Neuronal stem cell (in vitro differentiated cells): ENCODE results near the gene LYG2.
"Not testable (repeated sequence)": the region's sequence is repeated elsewhere in the genome, so short reads cannot be mapped to it uniquely, and the experiment has no call there.

Source experiments
- DNase-seq: peaks from one replicate; pipeline ENCODE4 v3.0.0-alpha.2; 2013; ENCODE audit warnings: low spot score
- H2AFZ ChIP-seq: one replicate; pipeline ENCODE4 v1.6.1; 2013; ENCODE audit warnings: mild to moderate bottlenecking, low read length, inconsistent platforms
- H2AK5ac ChIP-seq: 2 replicates; pipeline ENCODE4 v1.6.1; 2013; ENCODE audit warnings: low read depth, mild to moderate bottlenecking, inconsistent platforms, low read length, moderate library complexity, mixed read lengths
- H2BK120ac ChIP-seq: 2 replicates; pipeline ENCODE4 v1.6.1; 2013; ENCODE audit warnings: low read depth, mild to moderate bottlenecking, inconsistent platforms, low read length, moderate library complexity, mixed read lengths
- H2BK12ac ChIP-seq: one replicate; pipeline ENCODE4 v1.6.1; 2013; ENCODE audit warnings: low read length, inconsistent platforms
- H2BK15ac ChIP-seq: 2 replicates; pipeline ENCODE4 v1.6.1; 2013; ENCODE audit warnings: mild to moderate bottlenecking, low read length, inconsistent platforms, mixed read lengths
- H2BK5ac ChIP-seq: one replicate; pipeline ENCODE4 v1.6.1; 2013; ENCODE audit warnings: inconsistent platforms, mild to moderate bottlenecking, low read length, moderate library complexity
- H3K14ac ChIP-seq: one replicate; pipeline ENCODE4 v1.6.1; 2013; ENCODE audit warnings: low read length, inconsistent platforms
- H3K18ac ChIP-seq: 2 replicates; pipeline ENCODE4 v1.6.1; 2013; ENCODE audit warnings: low read length, inconsistent platforms
- H3K23ac ChIP-seq: 2 replicates; pipeline ENCODE4 v1.6.1; 2013; ENCODE audit warnings: low read depth, mild to moderate bottlenecking, mixed read lengths, low read length, inconsistent platforms; ENCODE audit not compliant: poor library complexity
- H3K27ac ChIP-seq: replicated peaks from 3 replicates; pipeline ENCODE4 v1.5.1; 2013; ENCODE audit warnings: low read length, inconsistent platforms
- H3K27me3 ChIP-seq, 3 experiments: 2 replicates each; pipeline ENCODE4 v1.6.1; 2013; ENCODE audit warnings: low read length in 3 of 3, mild to moderate bottlenecking in 2 of 3, inconsistent platforms in 1 of 3, low read depth in 1 of 3, mixed read lengths in 1 of 3, moderate library complexity in 1 of 3; ENCODE audit not compliant: control insufficient read depth in 3 of 3, insufficient read depth in 3 of 3
- H3K36me3 ChIP-seq, 2 donors: replicated peaks in 1 of 2; 2 replicates each; pipeline ENCODE4 v1.6.1; 2013; ENCODE audit warnings: low read length in 2 of 2; ENCODE audit not compliant: control insufficient read depth in 2 of 2, insufficient read depth in 2 of 2
- H3K4ac ChIP-seq: 2 replicates; pipeline ENCODE4 v1.6.1; 2013; ENCODE audit warnings: inconsistent platforms, mild to moderate bottlenecking, low read length, moderate library complexity
- H3K4me1 ChIP-seq, 2 donors: 1 replicate in 1 of 2; 2 replicates in 1 of 2; pipeline ENCODE4 v1.6.1; 2013; ENCODE audit warnings: low read length in 2 of 2, low read depth in 1 of 2; ENCODE audit not compliant: control insufficient read depth in 2 of 2, insufficient read depth in 1 of 2
- H3K4me2 ChIP-seq: one replicate; pipeline ENCODE4 v1.6.1; 2013; ENCODE audit warnings: mild to moderate bottlenecking, low read length, inconsistent platforms; ENCODE audit not compliant: insufficient read depth, poor library complexity, severe bottlenecking
- H3K4me3 ChIP-seq, 2 donors: 2 replicates each; pipeline ENCODE4 v1.5.1; 2013; ENCODE audit warnings: low read length in 2 of 2, mild to moderate bottlenecking in 2 of 2, inconsistent platforms in 1 of 2, moderate library complexity in 1 of 2
- H3K79me1 ChIP-seq: one replicate; pipeline ENCODE4 v1.6.1; 2013; ENCODE audit warnings: low read depth, mild to moderate bottlenecking, inconsistent platforms, low read length, moderate library complexity
- H3K9ac ChIP-seq: one replicate; pipeline ENCODE4 v1.6.1; 2013; ENCODE audit warnings: mild to moderate bottlenecking, low read depth, low read length, inconsistent platforms; ENCODE audit not compliant: poor library complexity
- H3K9me3 ChIP-seq, 2 donors: replicated peaks in 1 of 2; 2 replicates each; pipeline versions ENCODE3 to v1.6.1; 2013; ENCODE audit warnings: low read length in 2 of 2, mild to moderate bottlenecking in 2 of 2, inconsistent platforms in 1 of 2, low read depth in 1 of 2, mixed read lengths in 1 of 2, moderate library complexity in 1 of 2; ENCODE audit not compliant: control insufficient read depth in 2 of 2, insufficient read depth in 1 of 2
- H4K8ac ChIP-seq: one replicate; pipeline ENCODE4 v1.6.1; 2013; ENCODE audit warnings: low read depth, mild to moderate bottlenecking, inconsistent platforms, low read length, moderate library complexity
- H4K91ac ChIP-seq: one replicate; pipeline ENCODE4 v1.6.1; 2013; ENCODE audit warnings: low read length, low read depth, mild to moderate bottlenecking, inconsistent platforms; ENCODE audit not compliant: poor library complexity
- WGBS, 2 donors: extraction: QIAGEN DNeasy Blood & Tissue Kit; methylation state at CpG; one replicate each; pipeline ENCODE4 v1.1.7; 2013; ENCODE audit warnings: missing lambda C conversion rate in 2 of 2, mixed read lengths in 1 of 2; ENCODE audit not compliant: insufficient read length in 2 of 2, insufficient replicate concordance in 1 of 2; ENCODE audit errors: extremely low coverage in 2 of 2; 5-methylcytosine and 5-hydroxymethylcytosine counted together

Gene LYG2

DNA sequence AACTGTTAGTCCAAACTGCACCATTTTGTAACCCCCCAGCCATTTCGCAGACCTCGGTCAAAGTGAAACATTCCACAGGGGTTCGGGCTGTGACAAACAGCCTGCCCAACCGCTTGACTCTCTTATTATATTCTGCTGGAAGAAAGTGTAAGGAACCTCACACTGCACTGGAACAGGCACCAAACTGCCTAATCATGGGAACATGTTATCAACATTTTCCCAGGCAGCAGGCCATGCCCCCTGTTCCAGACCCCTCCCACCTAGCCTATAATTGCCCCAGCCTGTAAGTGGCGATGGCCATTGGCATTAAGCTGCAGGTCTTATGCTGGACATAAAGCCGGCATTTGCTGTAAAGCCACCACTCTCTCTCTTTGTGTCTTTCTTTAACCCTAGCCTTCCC is 16.9 kb downstream of the LYG2 start:
- H3K4me3 ChIP-seq, result no peak overlapping the region
- no peaks in the 10 kb centered on the region for H3K79me1 ChIP-seq
- H3K27ac ChIP-seq, result no peak overlapping the region
- no peak for DNase-seq
- no peak overlapping the region for H2AK5ac ChIP-seq
- no peaks in the 10 kb centered on the region for H3K36me3 ChIP-seq
- H2BK120ac ChIP-seq, result no peak overlapping the region
- no peak overlapping the region for H3K14ac ChIP-seq
- no peak overlapping the region for H3K23ac ChIP-seq
- H2BK5ac ChIP-seq, result no peak overlapping the region
- no peak overlapping the region for H3K4ac ChIP-seq
- H3K18ac ChIP-seq, result no peak overlapping the region
- no peak overlapping the region for H4K91ac ChIP-seq
- H4K8ac ChIP-seq, result no peak overlapping the region
- no peak overlapping the region for H2AFZ ChIP-seq
- no peaks in the 10 kb centered on the region for H3K27me3 ChIP-seq
- WGBS, 2 donors, result no CpG with 5 or more reads among the region's 6 CpGs
- H2BK15ac ChIP-seq, result no peak overlapping the region
- no peak overlapping the region for H3K4me2 ChIP-seq
- peaks cover 0 to 6% of the 10 kb centered on the region in 2 donors for H3K4me1 ChIP-seq
- H3K9ac ChIP-seq, result no peak overlapping the region
- H2BK12ac ChIP-seq, result no peak overlapping the region
- H3K9me3 ChIP-seq, result no peaks in the 10 kb centered on the region

DNA sequence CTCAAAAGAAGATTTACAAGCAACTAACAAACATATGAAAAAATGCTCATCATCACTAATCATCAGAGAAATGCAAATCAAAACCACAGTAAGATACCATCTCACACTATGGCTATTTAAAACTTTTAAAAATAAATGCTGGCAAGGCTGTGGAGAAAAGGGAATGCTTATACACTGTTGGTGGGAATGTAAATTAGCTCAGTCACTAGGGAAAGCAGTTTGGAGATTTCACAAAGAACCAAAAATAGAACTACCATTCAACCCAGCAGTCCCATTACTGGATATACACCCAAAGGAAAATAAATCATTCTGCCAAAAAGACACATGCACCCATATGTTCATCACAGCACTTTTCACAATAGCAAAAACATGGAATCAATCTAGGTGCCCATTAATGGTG is 22.3 kb downstream of the LYG2 start:
- not testable (repeated sequence) for H3K4me2 ChIP-seq, H3K18ac ChIP-seq, H3K27ac ChIP-seq

GRCh38 chr2:99217929-99218501 is 37.5 kb downstream of the LYG2 start:
- H2BK12ac ChIP-seq, result no peak overlapping the region
- H3K4me3 ChIP-seq, result no peak overlapping the region
- no peak overlapping the region for H3K4me2 ChIP-seq
- no peak for DNase-seq
- H2BK15ac ChIP-seq, result no peak overlapping the region
- no peak overlapping the region for H4K91ac ChIP-seq
- no peaks in the 10 kb centered on the region for H3K4me1 ChIP-seq
- H3K4ac ChIP-seq, result no peak overlapping the region
- H3K9ac ChIP-seq, result no peak overlapping the region
- H3K27ac ChIP-seq, result no peak overlapping the region
- no peak overlapping the region for H3K23ac ChIP-seq
- no peaks in the 10 kb centered on the region for H3K9me3 ChIP-seq
- no peak overlapping the region for H2BK5ac ChIP-seq
- no peak overlapping the region for H2AK5ac ChIP-seq
- H4K8ac ChIP-seq, result no peak overlapping the region
- no peak overlapping the region for H2BK120ac ChIP-seq
- no peaks in the 10 kb centered on the region for H3K79me1 ChIP-seq
- no peaks in the 10 kb centered on the region for H3K36me3 ChIP-seq
- H3K18ac ChIP-seq, result no peak overlapping the region
- no peaks in the 10 kb centered on the region for H3K27me3 ChIP-seq
- no CpG with 5 or more reads among the region's 4 CpGs for WGBS, 2 donors
- H2AFZ ChIP-seq, result no peak overlapping the region
- H3K14ac ChIP-seq, result no peak overlapping the region

More for the DNA sequence above, 22.3 kb downstream of the LYG2 start:
- H3K4me1 ChIP-seq, H3K9ac ChIP-seq, H3K79me1 ChIP-seq, H2BK15ac ChIP-seq, H3K9me3 ChIP-seq, H4K91ac ChIP-seq, H3K27me3 ChIP-seq, H2BK120ac ChIP-seq, H3K36me3 ChIP-seq, H3K4me3 ChIP-seq, H2AFZ ChIP-seq, DNase-seq, H4K8ac ChIP-seq, H2BK5ac ChIP-seq, H3K23ac ChIP-seq, H3K14ac ChIP-seq, H2AK5ac ChIP-seq, H2BK12ac ChIP-seq, H3K4ac ChIP-seq: not testable (repeated sequence)

DNA sequence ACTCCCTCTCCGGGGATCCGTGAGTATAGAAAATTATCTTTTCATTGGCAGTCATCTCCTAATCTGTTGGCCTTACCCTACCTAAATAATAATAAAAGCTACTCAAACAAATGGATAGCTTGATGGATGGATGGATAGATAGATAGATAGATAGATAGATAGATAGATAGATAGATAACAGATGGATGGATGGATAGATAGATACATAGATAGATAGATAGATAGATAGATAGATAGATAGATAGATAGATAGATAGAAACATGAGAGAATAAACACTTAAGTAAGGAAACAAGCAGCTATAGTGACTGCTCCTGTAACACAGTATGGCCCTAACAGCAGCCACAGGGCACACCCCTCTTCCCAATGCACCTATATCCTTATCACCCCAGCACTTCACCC is 39.4 kb downstream of the LYG2 start:
- Histone ChIP-seq H3K4me1 (no peaks in the 10 kb centered on the region), H3K4me3 (no peak overlapping the region), H3K9me3 (no peaks in the 10 kb centered on the region), H3K36me3 (no peaks in the 10 kb centered on the region), H3K14ac (no peak overlapping the region), H3K9ac (no peak overlapping the region), H2BK120ac (no peak overlapping the region), H3K79me1 (no peaks in the 10 kb centered on the region), H2AK5ac (no peak overlapping the region), H2BK5ac (no peak overlapping the region), H2BK12ac (no peak overlapping the region), H3K4ac (no peak overlapping the region), H4K8ac (no peak overlapping the region), H3K27ac (no peak overlapping the region), H4K91ac (no peak overlapping the region), H3K27me3 (no peaks in the 10 kb centered on the region), H3K23ac (no peak overlapping the region), H2AFZ (no peak overlapping the region), H2BK15ac (no peak overlapping the region), H3K4me2 (no peak overlapping the region), H3K18ac (no peak overlapping the region)
- DNase-seq, result no peak
- whole genome bisulfite sequencing, 2 donors, result no CpG with 5 or more reads among the region's 2 CpGs
